Activated CD8-positive, alpha-beta memory T cell treated with anti-CD3 and anti-CD28 coated beads, Interleukin-2, amount 10 ng/mL, durations not matched to agents 7 days and 5 days (primary cell): ENCODE data around the gene OGDH. TPM values are rescaled to one million over a fixed set of nuclear protein-coding genes. Genes with fewer than 3 reads are reported as not detected.

Experiments used
- ATAC-seq: fragments of 150-1000 bp; cut with Tn5 transposase; one replicate; pipeline ENCODE4 v1.10.0; 2021; ENCODE audit warnings: moderate library complexity
- CTCF ChIA-PET: fragments of 350-600 bp; sonication (Branson Sonifier 250); formaldehyde crosslinking; loops from one replicate; lab custom pipeline; 2021; ENCODE audit warnings: antibody characterized with exemption; lab: Charles Lee
- DNase-seq: peaks from one replicate; pipeline ENCODE4 v3.0.0-alpha.2; 2020
- H3K27ac Mint-ChIP-seq: one replicate; pipeline ENCODE4 v1.8.0; 2021; ENCODE audit warnings: mild to moderate bottlenecking, mixed read lengths
- H3K27me3 Mint-ChIP-seq: one replicate; pipeline ENCODE4 v1.8.0; 2021; ENCODE audit warnings: mixed read lengths
- H3K36me3 Mint-ChIP-seq: one replicate; pipeline ENCODE4 v1.8.0; 2021; ENCODE audit warnings: mild to moderate bottlenecking, mixed read lengths
- H3K4me1 Mint-ChIP-seq: one replicate; pipeline ENCODE4 v1.8.0; 2021; ENCODE audit warnings: mixed read lengths
- H3K4me3 Mint-ChIP-seq: one replicate; pipeline ENCODE4 v1.8.0; 2021; ENCODE audit warnings: mild to moderate bottlenecking, moderate library complexity, mixed read lengths
- H3K9me3 Mint-ChIP-seq: one replicate; pipeline ENCODE4 v1.8.0; 2022; ENCODE audit warnings: low read depth, mixed read lengths
- total RNA-seq, 2 experiments: library from RNA; stranded (reverse); gene quantifications; one replicate each; pipeline ENCODE4 v1.2.3, GENCODE V29; 2021

Gene OGDH
- total RNA-seq, 2 experiments from 2014 or later: 134 to 136 TPM

DNA sequence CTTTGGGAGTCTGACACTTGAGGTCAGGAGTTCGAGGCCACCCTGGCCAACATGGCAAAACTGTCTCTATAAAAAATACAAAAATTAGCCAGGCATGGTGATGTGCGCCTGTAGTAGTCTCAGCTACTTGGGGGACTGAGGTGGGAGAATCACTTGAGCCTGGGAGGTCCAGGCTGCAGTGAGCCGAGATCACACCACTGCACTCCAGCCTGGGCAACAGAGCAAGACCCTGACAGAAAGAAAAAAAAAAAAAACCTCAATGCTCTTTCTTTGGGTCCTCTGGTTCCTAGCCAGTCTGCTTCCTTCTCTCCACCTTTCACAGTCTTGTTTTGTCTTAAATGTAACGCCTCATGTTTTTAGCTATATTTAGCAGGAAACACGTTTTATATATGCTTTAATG, 9.4 kb downstream of the OGDH start:
- H3K9me3 Mint-ChIP-seq: no peaks in the 10 kb centered on the region
- DNase-seq (no peak), ATAC-seq (no peak)
- peak overlapping the region; percentile 62 for H3K27ac Mint-ChIP-seq
- CTCF ChIA-PET: interaction anchor here (1.1 to 4.5 kb wide), 2 partner anchors 9 to 230 kb away, joined by 4 to 20 read pairs; partner anchors contain the start of gene OGDH
- peaks cover 65% of the 10 kb centered on the region for H3K4me1 Mint-ChIP-seq
- no peaks in the 10 kb centered on the region for H3K27me3 Mint-ChIP-seq
- H3K4me3 Mint-ChIP-seq: no peak overlapping the region
- peaks cover 28% of the 10 kb centered on the region for H3K36me3 Mint-ChIP-seq

DNA sequence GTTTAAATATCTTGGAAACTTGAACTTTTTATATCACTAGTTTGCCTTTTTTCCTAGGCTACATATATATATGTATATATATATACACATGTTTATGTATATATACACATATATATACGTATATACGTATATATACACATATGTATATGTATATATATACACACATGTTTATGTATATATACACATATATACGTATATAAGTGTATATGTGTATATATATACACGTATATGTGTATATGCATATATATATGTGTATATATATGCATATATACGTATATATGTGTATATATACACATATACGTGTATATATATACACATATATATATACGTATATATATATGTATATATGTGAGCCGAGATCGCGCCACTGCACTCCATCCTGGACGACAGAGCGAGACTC, 10.1 kb downstream of the OGDH start:
- DNase-seq (no peak), ATAC-seq (no peak)
- CTCF ChIA-PET: interaction anchor here (1.1 to 4.5 kb wide), 5 partner anchors 10 to 230 kb away, joined by 3 to 20 read pairs (median 4); partner anchors contain the start of gene OGDH
- Mint-ChIP-seq H3K27ac (no peak overlapping the region), H3K27me3 (no peaks in the 10 kb centered on the region), H3K36me3 (peaks cover 35% of the 10 kb centered on the region), H3K9me3 (no peaks in the 10 kb centered on the region), H3K4me3 (no peak overlapping the region), H3K4me1 (peaks cover 71% of the 10 kb centered on the region)

DNA sequence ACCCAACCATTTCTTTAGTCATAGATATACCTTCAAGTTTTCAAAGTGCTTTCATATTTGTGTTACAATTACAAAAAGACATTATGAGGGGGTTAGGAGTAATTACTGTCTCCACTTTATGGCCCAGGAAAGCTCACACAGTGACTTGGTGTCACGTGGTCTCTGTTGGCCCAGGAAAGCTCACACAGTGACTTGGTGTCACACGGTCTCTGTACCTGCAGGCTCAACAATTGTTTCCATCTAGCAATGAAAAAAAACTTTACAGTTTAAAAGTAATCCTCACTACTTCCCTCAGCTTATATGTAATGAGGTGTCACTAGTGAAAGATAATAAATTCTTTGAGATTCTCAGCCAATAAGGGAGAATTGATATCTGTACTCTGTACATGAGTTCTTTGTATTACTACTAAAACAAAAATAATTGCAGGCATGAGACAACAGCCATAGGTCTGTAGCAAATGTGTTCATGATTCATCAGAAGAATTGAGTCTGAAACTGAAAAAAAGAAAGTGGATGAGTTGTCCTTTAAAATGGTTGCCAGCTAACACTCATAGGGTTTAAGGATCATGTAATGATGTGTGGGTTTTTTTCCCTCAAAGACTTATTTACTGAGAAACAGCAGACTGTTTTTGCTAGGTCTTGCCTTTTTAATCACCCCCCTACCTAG, 10.9 kb downstream of the OGDH start:
- no peak overlapping the region for H3K4me3 Mint-ChIP-seq
- H3K4me1 Mint-ChIP-seq: peaks cover 74% of the 10 kb centered on the region
- CTCF ChIA-PET: interaction anchor here (1.1 to 4.5 kb wide), 4 partner anchors 10 to 22 kb away, joined by 3 to 20 read pairs (median 5); partner anchors contain the start of gene OGDH
- no peaks in the 10 kb centered on the region for H3K9me3 Mint-ChIP-seq
- ATAC-seq (peak; percentile 71), DNase-seq (peak; percentile 55)
- H3K36me3 Mint-ChIP-seq: peaks cover 36% of the 10 kb centered on the region
- H3K27ac Mint-ChIP-seq: peak overlapping the region; percentile 85
- no peaks in the 10 kb centered on the region for H3K27me3 Mint-ChIP-seq

DNA sequence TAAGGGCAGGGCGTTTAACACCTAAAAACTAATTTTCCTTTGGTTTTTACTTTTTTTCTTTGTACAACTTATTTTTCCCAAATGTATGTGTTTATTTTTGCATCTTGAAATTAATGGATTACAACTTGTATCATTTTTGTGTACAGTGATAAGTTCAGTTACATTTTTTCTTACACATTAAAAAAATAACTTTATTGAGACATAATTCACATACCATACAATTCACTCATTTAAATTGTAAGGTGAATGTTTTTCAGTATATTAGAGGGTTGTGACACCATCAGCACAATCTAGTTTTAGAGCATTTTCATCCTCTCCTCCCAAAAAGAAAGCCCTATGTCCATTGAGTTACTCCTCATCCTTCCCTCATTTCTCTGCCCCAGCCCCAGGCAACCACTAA, 11.6 kb downstream of the OGDH start:
- H3K27ac Mint-ChIP-seq: peak overlapping the region; percentile 85
- peaks cover 79% of the 10 kb centered on the region for H3K4me1 Mint-ChIP-seq
- no peaks in the 10 kb centered on the region for H3K9me3 Mint-ChIP-seq
- CTCF ChIA-PET: interaction anchor here (4.5 kb wide), 1 partner anchor 11 kb away, joined by 20 read pairs; the partner anchor contains the start of gene OGDH
- ATAC-seq: no peak
- no peak overlapping the region for H3K4me3 Mint-ChIP-seq
- H3K36me3 Mint-ChIP-seq: peaks cover 38% of the 10 kb centered on the region
- no peaks in the 10 kb centered on the region for H3K27me3 Mint-ChIP-seq
- DNase-seq: no peak

DNA sequence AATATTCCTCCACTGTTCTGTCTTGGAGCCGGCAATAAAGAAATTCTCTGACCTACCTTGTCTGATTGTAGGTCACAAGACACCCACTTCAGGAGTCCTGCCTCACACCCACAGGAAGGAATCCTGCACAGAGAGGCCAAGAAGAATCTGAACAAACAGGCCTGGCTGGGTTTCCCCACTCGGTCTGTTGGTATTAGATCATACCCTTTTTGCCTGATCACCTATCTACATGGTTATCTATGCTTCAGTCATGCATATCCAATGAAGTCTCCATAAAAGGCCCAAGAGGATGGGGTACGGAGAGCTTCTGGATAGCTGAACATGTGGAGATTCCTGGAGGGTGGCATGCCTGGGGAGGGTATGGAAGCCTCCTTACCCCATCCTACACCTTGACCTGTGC, 12.3 kb downstream of the OGDH start:
- H3K4me3 Mint-ChIP-seq: no peak overlapping the region

DNA sequence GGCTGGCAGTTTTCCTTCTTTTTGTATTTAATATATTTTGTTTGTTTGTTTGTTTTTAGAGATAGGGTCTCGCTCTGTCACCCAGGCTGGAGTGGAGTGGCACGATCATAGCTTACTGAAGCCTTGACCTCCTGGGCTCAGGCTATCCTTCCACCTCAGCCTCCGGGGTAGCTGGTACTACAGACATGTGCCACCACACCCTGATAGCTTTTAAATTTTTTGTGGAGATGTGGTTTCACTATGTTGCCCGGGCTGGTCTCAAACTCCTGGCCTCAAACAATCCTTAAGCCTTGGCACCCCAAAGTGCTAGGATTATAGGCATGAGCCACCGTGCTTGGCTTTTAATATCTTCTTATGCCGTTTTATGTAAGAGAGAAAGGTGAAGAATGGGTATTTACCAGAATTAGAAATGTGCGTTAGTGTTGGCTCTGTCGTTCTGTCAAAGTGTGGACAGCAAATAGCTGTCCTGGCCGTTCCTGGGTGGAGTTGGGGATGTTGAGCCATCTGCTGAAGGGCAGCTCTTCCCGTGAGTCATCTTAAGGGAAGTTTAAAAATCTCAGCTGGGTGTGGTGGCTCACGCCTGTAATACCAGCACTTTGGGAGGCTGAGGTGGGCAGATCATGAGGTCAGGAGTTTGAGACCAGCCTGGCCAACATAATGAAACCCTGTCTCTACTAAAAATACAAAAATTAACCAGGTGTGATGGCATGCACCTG, 14.8 kb downstream of the OGDH start:
- Mint-ChIP-seq H3K27ac (peak overlapping the region; percentile 99), H3K4me1 (peaks cover 92% of the 10 kb centered on the region), H3K9me3 (no peaks in the 10 kb centered on the region), H3K36me3 (peaks cover 53% of the 10 kb centered on the region), H3K27me3 (no peaks in the 10 kb centered on the region), H3K4me3 (no peak overlapping the region)
- DNase-seq (no peak), ATAC-seq (no peak)
- CTCF ChIA-PET: interaction anchor here (0.8 to 8.9 kb wide), 3 partner anchors 14 to 1064 kb away, joined by 3 to 68 read pairs (median 5); partner anchors contain the start of gene OGDH

More for the DNA sequence above, 12.3 kb downstream of the OGDH start:
- no peaks in the 10 kb centered on the region for H3K9me3 Mint-ChIP-seq
- peak overlapping the region; percentile 85 for H3K27ac Mint-ChIP-seq
- CTCF ChIA-PET: interaction anchor here (4.5 kb wide), 1 partner anchor 12 kb away, joined by 20 read pairs; the partner anchor contains the start of gene OGDH
- peaks cover 84% of the 10 kb centered on the region for H3K4me1 Mint-ChIP-seq
- peaks cover 40% of the 10 kb centered on the region for H3K36me3 Mint-ChIP-seq
- no peak for DNase-seq
- H3K27me3 Mint-ChIP-seq: no peaks in the 10 kb centered on the region
- ATAC-seq: no peak

DNA sequence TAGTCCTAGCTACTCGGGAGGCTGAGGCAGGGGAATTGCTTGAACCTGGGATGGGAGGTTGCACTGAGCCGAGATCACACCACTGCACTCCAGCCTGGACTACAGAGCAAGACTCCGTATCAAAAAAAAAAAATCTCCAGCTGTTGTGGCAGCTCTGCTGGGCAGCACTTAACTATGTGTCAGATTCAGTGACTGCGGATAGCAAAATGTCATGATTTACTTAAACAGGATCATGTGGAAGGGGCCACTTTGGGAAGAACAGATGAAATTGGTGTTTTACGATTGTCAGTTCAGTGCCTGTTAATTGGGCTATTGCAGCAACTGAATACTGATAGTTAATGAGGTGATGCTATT, 15.3 kb downstream of the OGDH start:
- CTCF ChIA-PET: interaction anchor here (0.9 to 8.9 kb wide), 2 partner anchors 17 to 1065 kb away, joined by 3 to 68 read pairs; no protein-coding TSS in a partner anchor
- no peak overlapping the region for H3K4me3 Mint-ChIP-seq
- no peak for ATAC-seq
- peaks cover 97% of the 10 kb centered on the region for H3K4me1 Mint-ChIP-seq
- no peak for DNase-seq
- peak overlapping the region; percentile 99 for H3K27ac Mint-ChIP-seq
- peaks cover 58% of the 10 kb centered on the region for H3K36me3 Mint-ChIP-seq
- no peaks in the 10 kb centered on the region for H3K27me3 Mint-ChIP-seq
- H3K9me3 Mint-ChIP-seq: no peaks in the 10 kb centered on the region

DNA sequence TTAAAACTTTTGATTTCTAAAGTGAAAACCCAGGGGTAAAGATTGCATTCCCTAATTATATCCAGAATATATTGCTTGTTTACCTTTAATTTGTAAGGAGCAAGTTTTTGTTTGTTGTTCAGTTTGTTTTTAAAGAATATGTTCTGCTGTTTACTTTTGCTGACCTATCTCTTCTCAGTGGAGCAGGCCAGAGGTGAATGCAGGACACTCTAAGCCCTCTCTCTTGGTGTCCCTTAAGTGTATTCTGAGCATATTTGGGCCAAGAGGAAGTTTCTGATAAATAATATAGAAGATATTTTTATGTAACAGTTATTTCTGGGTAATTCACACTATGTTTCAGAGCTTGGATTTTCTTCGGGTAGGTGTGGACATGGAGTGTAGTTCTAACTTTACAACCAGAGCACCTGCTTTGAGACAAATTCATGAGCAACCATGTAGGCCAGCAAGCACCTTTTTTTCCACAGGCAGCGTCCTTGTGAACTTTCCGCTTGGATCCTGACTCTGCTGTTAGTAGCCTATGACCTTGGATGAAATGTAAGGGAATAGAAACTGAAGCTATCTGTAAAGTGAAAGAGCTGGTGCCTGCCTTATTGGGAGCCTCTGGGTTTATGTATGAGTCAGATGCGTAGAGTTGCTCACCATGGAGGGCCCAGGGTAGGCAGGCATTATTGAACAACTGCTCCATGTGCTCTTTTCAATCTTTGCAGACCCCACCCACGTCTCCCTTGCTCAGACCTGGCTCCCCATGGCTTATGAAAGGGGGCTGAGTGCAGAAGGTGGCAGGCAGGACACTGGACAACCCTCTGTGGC, 16.1 kb downstream of the OGDH start:
- H3K27me3 Mint-ChIP-seq: no peaks in the 10 kb centered on the region
- CTCF ChIA-PET: interaction anchor here (0.6 to 8.9 kb wide), 7 partner anchors 9 to 1066 kb away, joined by 3 to 68 read pairs (median 4); partner anchors contain the start of gene OGDH
- peak; percentile 93 for ATAC-seq
- H3K36me3 Mint-ChIP-seq: peaks cover 61% of the 10 kb centered on the region
- peak overlapping the region; percentile 66 for H3K4me3 Mint-ChIP-seq
- DNase-seq: peak; percentile 78
- peak overlapping the region; percentile 99 for H3K27ac Mint-ChIP-seq
- no peaks in the 10 kb centered on the region for H3K9me3 Mint-ChIP-seq
- peaks cover 91% of the 10 kb centered on the region for H3K4me1 Mint-ChIP-seq

DNA sequence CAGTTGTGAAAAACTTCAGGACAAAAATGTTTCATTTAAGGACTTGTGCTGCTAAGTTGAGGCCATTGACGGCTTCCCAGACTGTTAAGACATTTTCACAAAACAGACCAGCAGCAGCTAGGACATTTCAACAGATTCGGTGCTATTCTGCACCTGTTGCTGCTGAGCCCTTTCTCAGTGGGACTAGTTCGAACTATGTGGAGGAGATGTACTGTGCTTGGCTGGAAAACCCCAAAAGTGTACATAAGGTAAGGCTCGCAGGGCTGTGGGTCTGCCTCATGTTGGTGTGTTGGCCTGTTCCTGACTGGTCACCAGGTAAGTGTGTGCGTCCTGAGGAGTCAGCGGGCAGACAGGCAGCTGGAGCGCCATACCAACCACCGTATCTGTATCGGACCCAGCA, 17.9 kb downstream of the OGDH start:
- H3K9me3 Mint-ChIP-seq: no peaks in the 10 kb centered on the region
- no peak for DNase-seq
- no peaks in the 10 kb centered on the region for H3K27me3 Mint-ChIP-seq
- no peak for ATAC-seq
- H3K4me3 Mint-ChIP-seq: peak overlapping the region; percentile 59
- H3K36me3 Mint-ChIP-seq: peaks cover 56% of the 10 kb centered on the region
- CTCF ChIA-PET: interaction anchor here (1.9 to 8.9 kb wide), 4 partner anchors 9 to 42 kb away, joined by 4 to 68 read pairs (median 9); partner anchors contain the start of genes OGDH and TMED4
- H3K27ac Mint-ChIP-seq: peak overlapping the region; percentile 99
- peaks cover 76% of the 10 kb centered on the region for H3K4me1 Mint-ChIP-seq

DNA sequence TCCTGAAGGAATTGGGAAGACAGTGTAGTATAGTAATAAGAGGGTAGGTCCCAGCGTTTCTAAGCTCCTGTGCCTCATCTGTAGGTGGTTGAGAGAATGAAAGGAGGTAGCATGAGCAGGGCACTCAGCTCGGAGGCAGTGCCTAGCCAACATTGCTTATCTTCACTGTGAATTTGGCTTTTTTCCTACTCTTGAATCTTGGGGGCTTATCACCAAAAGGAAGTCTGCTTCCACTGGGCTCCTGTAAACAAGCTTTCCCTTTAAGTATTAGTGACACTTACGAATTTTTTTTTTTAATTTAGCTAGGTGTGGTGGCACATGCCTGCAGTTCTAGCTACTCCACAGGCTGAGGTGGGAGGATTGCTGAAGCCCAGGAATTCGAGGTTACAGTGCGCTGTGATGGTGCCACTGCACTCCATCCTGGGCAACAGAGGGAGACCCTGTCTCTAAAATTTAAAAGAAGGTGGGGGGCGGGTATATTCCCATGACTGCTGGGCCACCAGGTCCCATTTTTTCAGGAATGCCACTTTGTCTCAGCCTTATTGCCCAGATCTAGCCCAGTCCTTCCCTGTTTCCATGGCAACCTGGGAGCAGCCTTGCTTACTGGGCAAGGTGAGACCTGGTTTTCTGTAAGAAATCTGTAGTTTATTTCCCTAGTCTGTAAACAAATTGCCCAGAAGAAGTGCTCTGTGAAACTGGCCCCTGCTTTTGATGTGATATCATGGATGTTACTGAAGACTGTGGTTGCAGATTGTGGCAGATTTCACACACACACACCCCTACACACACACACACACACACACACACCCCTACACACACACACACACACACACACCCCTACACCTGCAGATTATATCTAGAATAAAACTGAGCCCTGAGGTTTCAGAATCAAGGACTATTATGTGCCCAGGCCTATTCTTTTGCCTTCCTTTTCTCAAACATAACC, 19.4 kb downstream of the OGDH start:
- no peak overlapping the region for H3K4me3 Mint-ChIP-seq
- H3K4me1 Mint-ChIP-seq: peaks cover 73% of the 10 kb centered on the region
- no peak for ATAC-seq
- DNase-seq: no peak
- H3K36me3 Mint-ChIP-seq: peaks cover 56% of the 10 kb centered on the region
- no peaks in the 10 kb centered on the region for H3K9me3 Mint-ChIP-seq
- H3K27me3 Mint-ChIP-seq: no peaks in the 10 kb centered on the region
- H3K27ac Mint-ChIP-seq: peak overlapping the region; percentile 37
- CTCF ChIA-PET: interaction anchor here (2.0 to 8.9 kb wide), 3 partner anchors 8 to 44 kb away, joined by 4 to 68 read pairs (median 14); partner anchors contain the start of gene TMED4

DNA sequence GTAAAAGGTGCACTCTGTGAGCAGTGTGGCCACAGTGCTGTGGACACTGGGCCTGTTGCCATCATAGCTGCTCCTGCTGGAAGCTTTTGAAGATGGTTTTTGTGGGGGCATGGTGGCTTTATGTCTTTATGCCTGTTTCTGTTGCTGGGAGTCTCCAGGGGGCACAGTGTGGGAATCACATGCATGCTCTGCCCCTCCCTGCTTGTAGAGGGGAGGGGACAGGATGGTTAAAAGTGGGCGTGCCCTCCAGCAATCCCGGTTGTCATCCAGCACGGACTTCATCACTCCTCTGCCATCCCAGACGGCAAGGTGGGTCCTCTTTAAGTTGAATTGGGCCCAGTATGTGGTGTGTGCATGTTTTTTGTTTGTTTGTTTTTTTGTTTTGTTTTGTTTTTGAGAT, 20.2 kb downstream of the OGDH start:
- ATAC-seq: no peak
- CTCF ChIA-PET: interaction anchor here (8.9 kb wide), 1 partner anchor 12 kb away, joined by 68 read pairs; no protein-coding TSS in a partner anchor
- Mint-ChIP-seq H3K9me3 (no peaks in the 10 kb centered on the region), H3K27ac (peak overlapping the region; percentile 37), H3K4me1 (peaks cover 74% of the 10 kb centered on the region), H3K27me3 (no peaks in the 10 kb centered on the region), H3K4me3 (no peak overlapping the region), H3K36me3 (peaks cover 54% of the 10 kb centered on the region)
- no peak for DNase-seq
